Activated B cell treated with CpG ODN at 0.5 μM for 24 hours (primary cell): ENCODE measurements around the gene MOXD1. TPM values are rescaled to one million over a fixed set of nuclear protein-coding genes. Genes with fewer than 3 reads are reported as not detected.

Experiments used
- ATAC-seq: fragments of 200-7000 bp; cut with Tn5 transposase; one replicate; pipeline ENCODE4 v1.10.0; 2021; ENCODE audit warnings: low read depth, mild to moderate bottlenecking, moderate library complexity
- CTCF ChIA-PET: fragments of 350-600 bp; sonication (Branson Sonifier 250); formaldehyde crosslinking; loops from one replicate; lab custom pipeline; 2021; ENCODE audit warnings: antibody characterized with exemption; lab: Charles Lee
- POLR2A ChIA-PET: fragments of 350-600 bp; sonication (Branson Sonifier 250); formaldehyde crosslinking; loops from one replicate; lab custom pipeline; 2021; ENCODE audit warnings: antibody characterized with exemption; lab: Charles Lee
- DNase-seq: peaks from one replicate; pipeline ENCODE4 v3.0.0; 2022
- H3K27ac Mint-ChIP-seq: one replicate; pipeline ENCODE4 v1.8.0; 2020; ENCODE audit warnings: mixed read lengths
- H3K27me3 Mint-ChIP-seq: one replicate; pipeline ENCODE4 v1.8.0; 2021; ENCODE audit warnings: mixed read lengths
- H3K36me3 Mint-ChIP-seq: one replicate; pipeline ENCODE4 v1.8.0; 2021; ENCODE audit warnings: low read depth, mixed read lengths
- H3K4me1 Mint-ChIP-seq: one replicate; pipeline ENCODE4 v1.8.0; 2021; ENCODE audit warnings: mixed read lengths
- H3K4me3 Mint-ChIP-seq: one replicate; pipeline ENCODE4 v1.8.0; 2020; ENCODE audit warnings: mild to moderate bottlenecking, mixed read lengths
- H3K9me3 Mint-ChIP-seq: one replicate; pipeline ENCODE4 v1.8.0; 2020; ENCODE audit warnings: mixed read lengths
- CTCF ChIP-seq: fragments of 200-600 bp; IDR thresholded peaks from one replicate; pipeline ENCODE4 v1.8.0; 2022; ENCODE audit warnings: antibody characterized with exemption, mild to moderate bottlenecking
- intact Hi-C: fragments of 100-400 bp; cut with micrococcal nuclease; formaldehyde crosslinking; loops from one replicate; pipeline ENCODE4 v1.15.1; 2024
- total RNA-seq: library from RNA; stranded (reverse); gene quantifications from 2 replicates; pipeline ENCODE4 v1.2.3, GENCODE V29; 2022

The MOXD1 gene
- total RNA-seq, 1 donor from 2014 or later = 3.7 TPM

- no peak overlapping the region for H3K27ac Mint-ChIP-seq
- H3K27me3 Mint-ChIP-seq = peaks cover 7% of the 10 kb centered on the region
These were observed 477 bp upstream of the MOXD1 start for GRCh38 chr6:132401618-132402285.

GRCh38 chr6:132400555-132400882, 756 bp downstream of the MOXD1 start:
- ChIA-PET POLR2A (interaction anchor here (0.7 to 1.1 kb wide), 3 partner anchors 14 to 112 kb away, joined by 3 to 4 read pairs (median 3); partner anchors contain the start of gene STX7), CTCF (interaction anchor here (1.4 to 1.6 kb wide), 2 partner anchors 100 to 121 kb away, joined by 4 to 5 read pairs; no protein-coding TSS in a partner anchor)
- H3K36me3 Mint-ChIP-seq = peaks cover under 1% of the 10 kb centered on the region
- peaks cover 5% of the 10 kb centered on the region for H3K9me3 Mint-ChIP-seq
- no peak for DNase-seq
- peak overlapping the region; percentile 88 for H3K4me3 Mint-ChIP-seq
- intact Hi-C loops = loop anchor here (2.0 to 5.0 kb wide), 4 partner anchors 42 to 412 kb away; partner anchors contain the start of gene RPS12
- no peak for ATAC-seq
- peaks cover 7% of the 10 kb centered on the region for H3K27me3 Mint-ChIP-seq
- peak overlapping the region; percentile 42 for H3K27ac Mint-ChIP-seq
- TF ChIP-seq CTCF = no peak
- H3K4me1 Mint-ChIP-seq = peaks cover 30% of the 10 kb centered on the region

More at GRCh38 chr6:132401618-132402285, 477 bp upstream of the MOXD1 start:
- ATAC-seq (no peak), DNase-seq (no peak)
- Mint-ChIP-seq H3K36me3 (no peaks in the 10 kb centered on the region), H3K9me3 (no peaks in the 10 kb centered on the region), H3K4me3 (peak overlapping the region; percentile 74), H3K4me1 (peaks cover 31% of the 10 kb centered on the region)
- CTCF ChIA-PET = interaction anchor here (1.5 to 1.6 kb wide), 2 partner anchors 102 to 122 kb away, joined by 4 to 5 read pairs; no protein-coding TSS in a partner anchor
- intact Hi-C loops = loop anchor here (1.0 to 5.0 kb wide), 5 partner anchors 8 to 411 kb away; partner anchors contain the start of gene RPS12
- POLR2A ChIA-PET = no interaction called here
- TF ChIP-seq CTCF = no peak

- no peak for ATAC-seq
- H3K4me3 Mint-ChIP-seq = peak overlapping the region; percentile 88
- peaks cover 22% of the 10 kb centered on the region for H3K4me1 Mint-ChIP-seq
- ChIA-PET POLR2A (interaction anchor here (1.1 kb wide), 1 partner anchor 113 kb away, joined by 4 read pairs; the partner anchor contains the start of gene STX7), CTCF (no interaction called here)
- intact Hi-C loops = loop anchor here (2.0 to 10.0 kb wide), 5 partner anchors 43 to 485 kb away; partner anchors contain the start of gene RPS12
- H3K36me3 Mint-ChIP-seq = peaks cover 5% of the 10 kb centered on the region
- H3K9me3 Mint-ChIP-seq = peaks cover 10% of the 10 kb centered on the region
- peaks cover 7% of the 10 kb centered on the region for H3K27me3 Mint-ChIP-seq
- no peak for DNase-seq
- TF ChIP-seq CTCF = no peak
- no peak overlapping the region for H3K27ac Mint-ChIP-seq
These were observed 1.8 kb downstream of the MOXD1 start for GRCh38 chr6:132399376-132400074.

GRCh38 chr6:132395015-132395597, 6.2 kb downstream of the MOXD1 start:
- peaks cover 5% of the 10 kb centered on the region for H3K36me3 Mint-ChIP-seq
- ChIA-PET POLR2A (no interaction called here), CTCF (interaction anchor here (7.4 to 8.2 kb wide), 2 partner anchors 96 to 115 kb away, joined by 85 to 168 read pairs; no protein-coding TSS in a partner anchor)
- no peak for TF ChIP-seq CTCF
- no peak overlapping the region for H3K4me3 Mint-ChIP-seq
- DNase-seq (no peak), ATAC-seq (no peak)
- no peak overlapping the region for H3K27ac Mint-ChIP-seq
- H3K27me3 Mint-ChIP-seq = peaks cover 5% of the 10 kb centered on the region
- peaks cover 20% of the 10 kb centered on the region for H3K9me3 Mint-ChIP-seq
- peaks cover 21% of the 10 kb centered on the region for H3K4me1 Mint-ChIP-seq
- intact Hi-C loops = loop anchor here (10.0 kb wide), 1 partner anchor 480 kb away; no protein-coding TSS in a partner anchor
